SK-N-SH treated with all-trans-retinoic acid at 6 μM for 48 hours (cell line): ENCODE results near the gene KRTAP22-1.

ENCODE experiments used
- GLIS3 ChIP-seq: fragments of 250-450 bp; sonication (Bioruptor Pico); IDR thresholded peaks from 2 replicates; pipeline ENCODE4 v1.5.0; 2020; ENCODE audit warnings: mild to moderate bottlenecking, moderate library complexity
- ZNF8 ChIP-seq: fragments of 450-650 bp; formaldehyde crosslinking; IDR thresholded peaks from 2 replicates; pipeline ENCODE4 v1.5.0; 2020; ENCODE audit warnings: mild to moderate bottlenecking, moderate library complexity

DNA sequence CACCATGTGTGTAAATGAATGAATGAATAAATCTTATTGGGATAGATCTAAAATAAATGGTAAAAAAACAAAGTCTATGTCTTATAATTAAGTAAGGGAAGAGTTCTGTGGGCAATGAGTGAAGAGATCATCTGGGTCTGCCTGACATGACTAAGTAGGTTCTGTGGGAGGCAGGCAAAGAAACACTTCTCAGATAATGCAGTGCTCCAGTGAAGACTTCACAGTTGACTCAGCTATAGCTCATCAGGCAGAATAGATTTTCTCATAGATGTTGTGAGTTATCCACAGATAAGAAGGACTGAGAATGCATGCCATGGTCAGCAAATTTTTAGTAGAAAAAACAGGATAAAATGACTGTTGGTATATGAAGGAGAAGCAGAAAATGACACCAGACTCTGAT lies 23.1 kb upstream of the KRTAP22-1 start:
- TF ChIP-seq ZNF8 (CRISPR knock-in tag) (no peak), GLIS3 (CRISPR knock-in tag) (no peak)
